IMR-90 (cell line): ENCODE results near the gene CYFIP2. TPM values are rescaled to one million over a fixed set of nuclear protein-coding genes. Genes with fewer than 3 reads are reported as not detected.
A peak's percentile ranks its signal among the peaks of the same experiment; 100 is the strongest.

Source experiments
- ATAC-seq: fragments of 200-7000 bp; cut with Tn5 transposase; 2 replicates; pipeline ENCODE4 v1.9.1; 2020; ENCODE audit warnings: low read depth, mild to moderate bottlenecking, moderate library complexity
- BruUV-seq: library from RNA; stranded (reverse); fragments of 400-500 nt; replicated peaks from 2 replicates; lab custom pipeline; 2021; lab: Mats Ljungman, UMichigan
- CTCF ChIA-PET: fragments of 300-600 bp; formaldehyde crosslinking; extraction: SDS; loops from one replicate; lab custom pipeline; 2021; ENCODE audit warnings: antibody characterized with exemption; lab: Yijun Ruan, JAX
- POLR2A ChIA-PET: fragments of 300-600 bp; sonication (Branson Sonifier 250); formaldehyde crosslinking; loops from one replicate; lab custom pipeline; 2022; ENCODE audit warnings: antibody characterized with exemption; ENCODE audit not compliant: unreplicated experiment; lab: Charles Lee
- DNase-seq: peaks from one replicate; pipeline ENCODE4 v3.0.0; 2013
- H2AFZ ChIP-seq: replicated peaks from 2 replicates; pipeline ENCODE3; 2013; ENCODE audit warnings: low read length, mild to moderate bottlenecking; ENCODE audit not compliant: poor library complexity
- H2AK5ac ChIP-seq: 2 replicates; pipeline ENCODE4 v1.6.1; 2013; ENCODE audit warnings: low read depth, low read length, inconsistent platforms
- H2AK9ac ChIP-seq: replicated peaks from 2 replicates; pipeline ENCODE3; 2013; ENCODE audit warnings: mild to moderate bottlenecking, low read depth, low read length, moderate library complexity; ENCODE audit not compliant: poor library complexity
- H2BK120ac ChIP-seq: 2 replicates; pipeline ENCODE4 v1.6.1; 2013; ENCODE audit warnings: low read depth, low read length, inconsistent platforms
- H2BK15ac ChIP-seq: 3 replicates; pipeline ENCODE4 v1.6.1; 2013; ENCODE audit warnings: low read depth, low read length, inconsistent platforms
- H2BK20ac ChIP-seq: 2 replicates; pipeline ENCODE4 v1.6.1; 2013; ENCODE audit warnings: low read depth, mild to moderate bottlenecking, inconsistent platforms, low read length, moderate library complexity
- H2BK5ac ChIP-seq: 2 replicates; pipeline ENCODE4 v1.6.1; 2013; ENCODE audit warnings: mild to moderate bottlenecking, low read depth, low read length, inconsistent platforms; ENCODE audit not compliant: poor library complexity, severe bottlenecking
- H3K14ac ChIP-seq: replicated peaks from 2 replicates; pipeline ENCODE4 v1.6.1; 2013; ENCODE audit warnings: low read depth, low read length, inconsistent platforms
- H3K18ac ChIP-seq: 2 replicates; pipeline ENCODE4 v1.6.1; 2013; ENCODE audit warnings: low read depth, low read length, control low read depth
- H3K23ac ChIP-seq: 2 replicates; pipeline ENCODE4 v1.6.1; 2013; ENCODE audit warnings: low read depth, low read length, inconsistent platforms
- H3K27ac ChIP-seq: 2 replicates; pipeline ENCODE4 v1.5.1; 2013; ENCODE audit warnings: mild to moderate bottlenecking, control low read depth, low read length; ENCODE audit not compliant: insufficient read depth
- H3K27me3 ChIP-seq: 2 replicates; pipeline ENCODE4 v1.6.1; 2013; ENCODE audit warnings: low read length; ENCODE audit not compliant: control insufficient read depth, insufficient read depth
- H3K36me3 ChIP-seq: 2 replicates; pipeline ENCODE4 v1.6.1; 2013; ENCODE audit warnings: low read length, mixed read lengths; ENCODE audit not compliant: control insufficient read depth, insufficient read depth
- H3K4ac ChIP-seq: 2 replicates; pipeline ENCODE4 v1.6.1; 2013; ENCODE audit warnings: low read depth, low read length, inconsistent platforms
- H3K4me1 ChIP-seq: 2 replicates; pipeline ENCODE4 v1.6.1; 2013; ENCODE audit warnings: low read length, mixed read lengths; ENCODE audit not compliant: control insufficient read depth, insufficient read depth
- H3K4me2 ChIP-seq: 2 replicates; pipeline ENCODE4 v1.6.1; 2013; ENCODE audit warnings: low read depth, mild to moderate bottlenecking, control low read depth, low read length, moderate library complexity
- H3K4me3 ChIP-seq: 2 replicates; pipeline ENCODE4 v1.5.1; 2013; ENCODE audit warnings: low read depth, mild to moderate bottlenecking, control low read depth, low read length, moderate library complexity; ENCODE audit not compliant: insufficient read depth
- H3K56ac ChIP-seq: 2 replicates; pipeline ENCODE4 v1.6.1; 2013; ENCODE audit warnings: low read length, inconsistent platforms; ENCODE audit not compliant: insufficient read depth; ENCODE audit errors: extremely low read depth
- H3K79me1 ChIP-seq, 2 experiments: 2 replicates each; pipeline ENCODE4 v1.6.1; 2013; ENCODE audit warnings: low read length in 2 of 2, inconsistent platforms in 1 of 2, low read depth in 1 of 2
- H3K9ac ChIP-seq: 2 replicates; pipeline ENCODE4 v1.6.1; 2013; ENCODE audit warnings: low read depth, low read length, control low read depth
- H3K9me1 ChIP-seq: 2 replicates; pipeline ENCODE4 v1.6.1; 2013; ENCODE audit warnings: low read length, inconsistent platforms; ENCODE audit not compliant: insufficient read depth
- H3K9me3 ChIP-seq: 2 replicates; pipeline ENCODE4 v1.6.1; 2013; ENCODE audit warnings: low read length; ENCODE audit not compliant: control insufficient read depth, insufficient read depth
- H4K20me1 ChIP-seq: 2 replicates; pipeline ENCODE4 v1.6.1; 2013; ENCODE audit warnings: low read length, inconsistent platforms; ENCODE audit not compliant: insufficient read depth
- H4K5ac ChIP-seq: 2 replicates; pipeline ENCODE4 v1.6.1; 2013; ENCODE audit warnings: mild to moderate bottlenecking, low read depth, low read length, control low read depth
- H4K8ac ChIP-seq, 2 experiments: 2 replicates each; pipeline ENCODE4 v1.6.1; 2013; ENCODE audit warnings: low read depth in 2 of 2, low read length in 2 of 2, control low read depth in 1 of 2, inconsistent platforms in 1 of 2
- H4K91ac ChIP-seq: 2 replicates; pipeline ENCODE4 v1.6.1; 2013; ENCODE audit warnings: low read depth, low read length, inconsistent platforms; ENCODE audit not compliant: insufficient read depth
- BHLHE40 ChIP-seq: fragments of 150-350 bp; IDR thresholded peaks from 2 replicates; pipeline ENCODE4 v1.6.1; 2016; ENCODE audit warnings: mild to moderate bottlenecking, low read depth, low read length
- CEBPB ChIP-seq: IDR thresholded peaks from 2 replicates; pipeline ENCODE4 v1.6.1; 2012; ENCODE audit warnings: low read depth, low read length, improper control_type of control experiment
- CHD1 ChIP-seq: IDR thresholded peaks from 2 replicates; pipeline ENCODE4 v1.6.1; 2012; ENCODE audit warnings: low read depth, low read length, improper control_type of control experiment
- CTCF ChIP-seq: conservative IDR thresholded peaks from 2 replicates; pipeline ENCODE4 v1.5.1; 2012; ENCODE audit warnings: mild to moderate bottlenecking, low read depth, low read length, improper control_type of control experiment
- FOS ChIP-seq: fragments of 150-350 bp; IDR thresholded peaks from 2 replicates; pipeline ENCODE4 v1.6.1; 2016; ENCODE audit warnings: low read depth, low read length
- MAFK ChIP-seq: IDR thresholded peaks from 2 replicates; pipeline ENCODE4 v1.6.1; 2012; ENCODE audit warnings: low read depth, low read length, improper control_type of control experiment
- MAZ ChIP-seq: IDR thresholded peaks from 2 replicates; pipeline ENCODE4 v1.6.1; 2012; ENCODE audit warnings: low read depth, mild to moderate bottlenecking, low read length, improper control_type of control experiment, moderate library complexity, borderline replicate concordance
- MXI1 ChIP-seq: IDR thresholded peaks from 2 replicates; pipeline ENCODE4 v1.6.1; 2012; ENCODE audit warnings: low read depth, mild to moderate bottlenecking, low read length, moderate library complexity, borderline replicate concordance
- NFE2L2 ChIP-seq: fragments of 150-350 bp; IDR thresholded peaks from 2 replicates; pipeline ENCODE4 v1.6.1; 2016; ENCODE audit warnings: low read depth, mild to moderate bottlenecking, low read length
- POLR2A ChIP-seq: IDR thresholded peaks from 2 replicates; pipeline ENCODE4 v1.6.1; 2012; ENCODE audit warnings: mild to moderate bottlenecking, low read depth, low read length
- RAD21 ChIP-seq: IDR thresholded peaks from 2 replicates; pipeline ENCODE4 v1.6.1; 2012; ENCODE audit warnings: low read length, improper control_type of control experiment
- RCOR1 ChIP-seq: IDR thresholded peaks from 2 replicates; pipeline ENCODE4 v1.6.1; 2012; ENCODE audit warnings: mild to moderate bottlenecking, low read length, improper control_type of control experiment; ENCODE audit not compliant: insufficient replicate concordance
- RFX5 ChIP-seq: IDR thresholded peaks from 2 replicates; pipeline ENCODE4 v1.8.0; 2012; ENCODE audit warnings: low read depth, mild to moderate bottlenecking, low read length, moderate library complexity
- SMC3 ChIP-seq: fragments of 150-350 bp; IDR thresholded peaks from 2 replicates; pipeline ENCODE4 v1.6.1; 2016; ENCODE audit warnings: low read depth, mild to moderate bottlenecking, antibody characterized with exemption, low read length, moderate library complexity
- USF2 ChIP-seq: fragments of 150-350 bp; IDR thresholded peaks from 2 replicates; pipeline ENCODE4 v1.6.1; 2017; ENCODE audit warnings: mild to moderate bottlenecking, antibody characterized with exemption, low read length, low read depth
- WGBS, 2 experiments: methylation state at CpG; one replicate each; pipeline versions ENCODE4 v1.1.5 to v1.1.7; 2013; ENCODE audit warnings: missing lambda C conversion rate in 2 of 2; ENCODE audit not compliant: insufficient read length in 1 of 2; ENCODE audit errors: extremely low coverage in 2 of 2; 5-methylcytosine and 5-hydroxymethylcytosine counted together
- dilution Hi-C: fragments of 300-500 bp; cut with HindIII; formaldehyde crosslinking; loops from one replicate; pipeline ENCODE4 v1.14.3; 2018; ENCODE audit warnings: low sequenced_read_pairs; ENCODE audit not compliant: unreplicated experiment
- in situ Hi-C: fragments of 300-500 bp; cut with MboI; formaldehyde crosslinking; loops from 3 replicates; pipeline ENCODE4 v1.14.3; 2019; ENCODE audit warnings: low sequenced_read_pairs, inconsistent platforms, mixed read lengths
- intact Hi-C: fragments of 100-400 bp; cut with micrococcal nuclease; formaldehyde crosslinking; loops from 2 replicates; pipeline ENCODE4 v1.10.0; 2022
- polyA plus RNA-seq, 3 experiments: library from polyadenylated mRNA; depleted of rRNA; stranded (reverse); fragments of >200 nt; gene quantifications; 2 replicates each; pipeline ENCODE4 v1.2.3, GENCODE V29; 2012; ENCODE audit warnings: low replicate concordance in 1 of 3
- total RNA-seq: library from RNA; depleted of rRNA; stranded (reverse); fragments of >200 nt; gene quantifications from 2 replicates; pipeline ENCODE4 v1.2.3, GENCODE V29; 2012
- TF ChIP-seq, protein P1 (sequence below): fragments of 150-350 bp; IDR thresholded peaks from 2 replicates; pipeline ENCODE4 v1.6.1; 2016; ENCODE audit warnings: low read depth, mild to moderate bottlenecking, low read length, moderate library complexity, borderline replicate concordance

CYFIP2 gene
- total and polyA plus RNA-seq, 2 of the 4 experiments (the other 2 are of a cell fraction) = 6.8 to 13.4 TPM

DNA sequence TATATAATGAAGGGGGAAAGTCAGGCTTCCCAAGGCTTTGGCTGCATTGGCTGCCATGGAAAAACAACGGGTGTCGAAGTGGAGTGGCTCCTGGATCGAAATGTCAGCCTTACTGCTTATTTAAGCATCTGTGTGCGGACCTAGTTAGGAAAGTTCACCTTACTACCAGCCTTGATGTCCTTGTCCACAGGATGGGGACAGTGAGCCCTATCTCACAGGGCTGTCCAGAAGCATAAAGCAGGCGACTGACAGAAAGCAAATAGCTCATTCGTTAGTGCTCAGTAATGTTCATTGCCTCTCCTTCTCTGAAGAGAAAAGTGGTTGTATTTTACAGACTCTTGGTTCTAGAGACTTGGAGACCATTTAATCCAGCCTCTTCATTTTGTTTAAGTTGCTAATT is 112.6 kb downstream of the CYFIP2 start:
- Histone ChIP-seq H2AK5ac (no peak overlapping the region), H3K4ac (0 out of 2 replicates have a peak overlapping the region, but pooled peaks have one; percentile 36), H3K4me1 (peaks cover 4% of the 10 kb centered on the region), H2AFZ (no peak overlapping the region), H3K23ac (no peak overlapping the region), H3K27ac (no peak overlapping the region), H3K4me3 (no peak overlapping the region), H3K79me1 (no peaks in the 10 kb centered on the region), H2BK20ac (peak overlapping the region; percentile 61; the same call in 1 of the 2 replicates), H3K14ac (no peak overlapping the region), H3K36me3 (no peaks in the 10 kb centered on the region), H2BK5ac (no peak overlapping the region), H3K56ac (no peak overlapping the region), H3K9me1 (peaks cover 3% of the 10 kb centered on the region; the same call in 1 of the 2 replicates), H3K9ac (no peak overlapping the region), H3K4me2 (no peak overlapping the region), H4K5ac (no peak overlapping the region), H2BK15ac (no peak overlapping the region), H3K27me3 (no peaks in the 10 kb centered on the region), H4K20me1 (no peaks in the 10 kb centered on the region), H2BK120ac (peak overlapping the region; percentile 3; the same call in 1 of the 2 replicates), H4K91ac (no peak overlapping the region), H3K18ac (no peak overlapping the region), H2AK9ac (no peak overlapping the region), H3K9me3 (no peaks in the 10 kb centered on the region), H4K8ac (no peak overlapping the region)
- intact Hi-C loops = no loop called here
- ChIA-PET POLR2A (no interaction called here), CTCF (no interaction called here)
- no TSS peak for BruUV-seq
- ATAC-seq (no peak), DNase-seq (no peak)
- no peak for TF ChIP-seq CEBPB
- no peak for TF ChIP-seq MXI1
- TF ChIP-seq RFX5 = no peak
- TF ChIP-seq FOS = no peak
- no peak for TF ChIP-seq MAFK
- no peak for TF ChIP-seq CHD1
- TF ChIP-seq POLR2A = no peak
- no peak for TF ChIP-seq MAZ
- no peak for TF ChIP-seq BHLHE40
- no peak for TF ChIP-seq RAD21
- TF ChIP-seq SMC3 = no peak
- no peak for TF ChIP-seq CTCF
- TF ChIP-seq, protein P1, sequence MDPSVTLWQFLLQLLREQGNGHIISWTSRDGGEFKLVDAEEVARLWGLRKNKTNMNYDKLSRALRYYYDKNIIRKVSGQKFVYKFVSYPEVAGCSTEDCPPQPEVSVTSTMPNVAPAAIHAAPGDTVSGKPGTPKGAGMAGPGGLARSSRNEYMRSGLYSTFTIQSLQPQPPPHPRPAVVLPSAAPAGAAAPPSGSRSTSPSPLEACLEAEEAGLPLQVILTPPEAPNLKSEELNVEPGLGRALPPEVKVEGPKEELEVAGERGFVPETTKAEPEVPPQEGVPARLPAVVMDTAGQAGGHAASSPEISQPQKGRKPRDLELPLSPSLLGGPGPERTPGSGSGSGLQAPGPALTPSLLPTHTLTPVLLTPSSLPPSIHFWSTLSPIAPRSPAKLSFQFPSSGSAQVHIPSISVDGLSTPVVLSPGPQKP = no peak
- no peak for TF ChIP-seq USF2
- TF ChIP-seq RCOR1 = no peak
- TF ChIP-seq NFE2L2 = no peak
- dilution Hi-C loops = no loop called here
- in situ Hi-C loops = no loop called here
- WGBS, 2 experiments = 100% methylated on average over 1 of the region's 6 CpGs; no CpG with 5 or more reads in 1 of the 2 experiments
